Bladder microvascular endothelial cell (primary cell): ENCODE measurements around the gene FOXJ1. TPM values are rescaled to one million over a fixed set of nuclear protein-coding genes. Genes with fewer than 3 reads are reported as not detected.

Experiments used
- total RNA-seq: library from RNA; depleted of rRNA; stranded (reverse); fragments of >200 nt; gene quantifications from 2 replicates; pipeline ENCODE4 v1.2.3, GENCODE V29; 2014

FOXJ1 gene, protein sequence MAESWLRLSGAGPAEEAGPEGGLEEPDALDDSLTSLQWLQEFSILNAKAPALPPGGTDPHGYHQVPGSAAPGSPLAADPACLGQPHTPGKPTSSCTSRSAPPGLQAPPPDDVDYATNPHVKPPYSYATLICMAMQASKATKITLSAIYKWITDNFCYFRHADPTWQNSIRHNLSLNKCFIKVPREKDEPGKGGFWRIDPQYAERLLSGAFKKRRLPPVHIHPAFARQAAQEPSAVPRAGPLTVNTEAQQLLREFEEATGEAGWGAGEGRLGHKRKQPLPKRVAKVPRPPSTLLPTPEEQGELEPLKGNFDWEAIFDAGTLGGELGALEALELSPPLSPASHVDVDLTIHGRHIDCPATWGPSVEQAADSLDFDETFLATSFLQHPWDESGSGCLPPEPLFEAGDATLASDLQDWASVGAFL
- under 0.01 TPM in 1 of 2 replicates, not detected in the other for total RNA-seq

DNA sequence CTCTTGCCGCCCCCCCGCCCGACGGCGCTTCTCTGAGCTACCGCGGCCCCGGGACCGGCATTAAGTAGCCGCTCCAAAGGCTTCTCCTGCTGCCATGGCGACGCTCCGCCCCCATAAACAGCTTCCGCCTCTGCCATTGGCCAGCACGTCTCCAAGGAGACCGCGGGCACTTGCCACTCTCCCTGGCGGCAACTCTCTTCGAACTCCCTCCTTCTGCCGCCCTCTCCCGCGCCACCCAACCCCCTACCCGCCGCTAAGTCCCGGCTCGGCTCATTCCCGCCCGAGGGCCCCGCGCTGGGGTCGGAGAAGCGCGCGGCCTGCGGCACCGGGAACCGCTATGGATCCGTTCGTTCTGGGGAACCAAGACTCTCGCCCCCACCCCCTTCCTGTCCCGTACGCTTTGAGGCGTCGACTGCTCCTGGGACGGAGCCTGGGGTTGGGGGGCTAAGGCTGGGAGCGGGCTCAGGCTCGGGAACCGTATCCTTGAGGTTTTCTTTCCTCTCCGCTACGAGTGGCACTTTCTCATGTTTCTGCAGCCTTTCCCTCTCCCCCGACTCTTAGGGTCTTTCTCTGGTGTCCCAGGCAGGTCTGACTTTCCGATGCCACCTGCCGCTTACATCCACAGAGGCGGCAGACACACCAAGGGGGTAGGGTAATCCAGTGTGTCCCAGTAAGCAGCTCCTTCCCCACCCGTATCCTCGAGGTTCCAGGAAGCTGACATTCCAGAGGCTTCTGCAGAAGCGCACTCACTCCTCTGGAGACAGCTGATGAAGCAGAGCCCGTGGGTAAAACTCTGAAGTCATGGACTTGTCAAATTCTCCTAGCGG, at the start of gene FOXJ1:
FOXJ1 (minus strand) TSS at position 34 of the 827 bp plus-strand sequence. CDS start 850 bp downstream, outside the sequence.

DNA sequence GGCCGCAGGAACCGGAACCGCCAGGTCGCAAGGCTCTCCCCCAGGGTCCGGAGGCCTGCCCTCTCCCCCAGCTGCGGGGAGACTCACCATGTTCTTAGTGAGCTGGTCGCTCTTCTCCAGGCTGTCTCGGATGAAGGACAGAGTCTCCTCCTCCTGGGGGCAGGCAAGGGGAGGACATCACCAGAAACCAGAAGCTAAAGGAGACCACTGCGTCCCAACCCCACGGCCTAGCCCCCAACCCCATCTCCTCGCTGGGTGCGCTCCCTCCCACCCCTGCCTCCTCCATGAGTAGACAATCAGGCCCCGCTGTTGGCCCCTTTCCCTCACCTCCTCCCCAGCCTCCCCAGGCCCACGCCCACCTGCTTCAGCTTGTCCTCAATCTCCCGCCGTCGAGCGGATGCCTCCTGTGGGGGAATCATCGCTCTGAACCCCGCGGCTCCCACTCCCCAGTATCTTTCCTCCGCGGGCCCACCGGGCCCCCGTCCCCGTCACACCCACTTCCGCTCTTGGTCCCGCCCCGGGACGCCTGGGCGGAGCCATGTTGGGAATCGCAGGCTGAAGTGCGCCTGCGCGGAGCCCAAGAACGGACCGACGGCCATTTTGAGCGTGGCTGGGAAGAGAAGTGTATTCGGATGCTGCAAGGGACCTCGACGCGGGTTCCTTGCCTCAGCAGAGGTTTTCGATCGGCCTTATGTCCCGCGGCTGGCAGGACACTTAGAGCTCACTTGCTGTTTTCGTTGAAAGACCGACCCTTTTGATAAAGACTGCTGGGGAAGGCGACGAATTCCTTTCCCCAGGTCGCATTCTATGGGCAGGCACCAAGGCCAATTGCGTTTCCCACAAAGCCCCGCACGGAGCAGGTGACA, 37.5 kb downstream of the FOXJ1 start, which contains the start of gene EXOC7:
EXOC7 (minus strand) TSS at position 514 of the 866 bp plus-strand sequence; CDS start at position 419, 95 bp downstream.

Other genes starting within 250 kb of the FOXJ1 start
- gene TRIM65, start 244.3 kb downstream of the FOXJ1 start, total RNA-seq, result 20.1 and 23.0 TPM in 2 replicates
- 27.4 and 33.4 TPM in 2 replicates for gene MRPL38, start 236.4 kb downstream of the FOXJ1 start, total RNA-seq
- gene FBF1, start 200.2 kb downstream of the FOXJ1 start, total RNA-seq, result 4.7 and 9.1 TPM in 2 replicates
- gene ACOX1, start 162.1 kb downstream of the FOXJ1 start, total RNA-seq, result 46.3 and 82.1 TPM in 2 replicates
- gene TEN1, start 162.0 kb downstream of the FOXJ1 start, total RNA-seq, result 15.2 and 16.0 TPM in 2 replicates
- gene CDK3, start 140.4 kb downstream of the FOXJ1 start, total RNA-seq, result 0.81 and 2.7 TPM in 2 replicates
- gene EVPL, start 113.9 kb downstream of the FOXJ1 start, total RNA-seq, result under 0.01 TPM in 1 of 2 replicates, not detected in the other
- gene SRP68, start 68.7 kb downstream of the FOXJ1 start, total RNA-seq, result 25.1 and 54.9 TPM in 2 replicates
- 0.16 TPM in 1 of 2 replicates, not detected in the other for gene GALR2, start 66.5 kb downstream of the FOXJ1 start, total RNA-seq
- not detected in 2 replicates for gene ZACN, start 62.1 kb downstream of the FOXJ1 start, total RNA-seq
- 51.8 and 129 TPM in 2 replicates for gene EXOC7, start 37.5 kb downstream of the FOXJ1 start, total RNA-seq
- 0.32 and 0.63 TPM in 2 replicates for gene RNF157, start 99.2 kb upstream of the FOXJ1 start, total RNA-seq
- gene UBALD2, start 124.1 kb upstream of the FOXJ1 start, total RNA-seq, result 6.8 and 8.9 TPM in 2 replicates
- 3.1 and 10.4 TPM in 2 replicates for gene QRICH2, start 167.0 kb upstream of the FOXJ1 start, total RNA-seq
- 60.5 and 129 TPM in 2 replicates for gene PRPSAP1, start 212.7 kb upstream of the FOXJ1 start, total RNA-seq
- gene SPHK1, start 243.4 kb upstream of the FOXJ1 start, total RNA-seq, result 52.5 and 142 TPM in 2 replicates